SJCRH30 (cell line): ENCODE results near the gene POLR2F. TPM values are rescaled to one million over a fixed set of nuclear protein-coding genes. Genes with fewer than 3 reads are reported as not detected.
"Not testable (repeated sequence)": the region's sequence is repeated elsewhere in the genome, so short reads cannot be mapped to it uniquely, and the experiment has no call there.

Source experiments
- DNase-seq, 2 experiments: peaks; one replicate each; pipeline ENCODE4 v3.0.0-alpha.2; 2015 to 2020
- H3K27ac ChIP-seq: fragments of 250-450 bp; sonication (Bioruptor Pico); 2 replicates; pipeline ENCODE4 v1.5.1; 2020; ENCODE audit warnings: mild to moderate bottlenecking, moderate library complexity
- H3K27me3 ChIP-seq: fragments of 250-450 bp; sonication (Bioruptor Pico); 2 replicates; pipeline ENCODE4 v1.5.1; 2020; ENCODE audit warnings: mild to moderate bottlenecking, moderate library complexity
- H3K36me3 ChIP-seq: fragments of 250-450 bp; sonication (Bioruptor Pico); 2 replicates; pipeline ENCODE4 v1.5.1; 2020; ENCODE audit warnings: mild to moderate bottlenecking, moderate library complexity
- H3K4me1 ChIP-seq: fragments of 250-450 bp; sonication (Bioruptor Pico); 2 replicates; pipeline ENCODE4 v1.5.1; 2020; ENCODE audit warnings: mild to moderate bottlenecking, moderate library complexity
- H3K4me3 ChIP-seq: fragments of 250-450 bp; sonication (Bioruptor Pico); 2 replicates; pipeline ENCODE4 v1.5.1; 2020; ENCODE audit warnings: mild to moderate bottlenecking, moderate library complexity
- H3K9me3 ChIP-seq: fragments of 250-450 bp; sonication (Bioruptor Pico); replicated peaks from 2 replicates; pipeline ENCODE4 v1.5.1; 2020; ENCODE audit warnings: mild to moderate bottlenecking, moderate library complexity
- total RNA-seq: library from RNA; depleted of rRNA; stranded (reverse); fragments of >200 nt; shearing (Covaris generic); gene quantifications from 2 replicates; pipeline ENCODE4 v1.2.3, GENCODE V29; 2014

Gene POLR2F
- total RNA-seq, 1 experiment from 2014 or later, result 121 TPM

DNA sequence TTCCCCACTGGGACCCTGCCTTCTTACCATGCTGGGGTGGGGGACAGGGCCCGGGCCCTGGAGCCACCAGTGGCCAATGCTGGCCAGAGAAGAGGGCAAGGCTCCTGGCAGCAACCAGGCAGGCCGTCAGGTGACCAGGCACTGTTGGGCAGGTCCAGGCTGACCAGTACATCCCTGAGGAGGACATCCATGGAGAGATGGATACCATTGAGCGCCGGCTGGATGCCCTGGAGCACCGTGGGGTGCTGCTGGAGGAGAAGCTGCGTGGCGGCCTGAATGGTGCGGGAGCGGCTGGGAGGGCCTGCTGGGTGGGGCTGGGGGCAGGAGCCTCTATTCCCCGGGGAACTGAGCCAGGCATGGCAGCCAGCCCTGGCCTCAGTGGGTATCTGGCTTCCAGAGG lies 21.1 kb upstream of the POLR2F start:
- no peak for DNase-seq
- no peak overlapping the region for H3K4me3 ChIP-seq
- no peaks in the 10 kb centered on the region for H3K27me3 ChIP-seq
- peaks cover 9% of the 10 kb centered on the region for H3K4me1 ChIP-seq
- H3K27ac ChIP-seq, result no peak overlapping the region
- H3K9me3 ChIP-seq, result no peaks in the 10 kb centered on the region
- peaks cover under 1% of the 10 kb centered on the region for H3K36me3 ChIP-seq

DNA sequence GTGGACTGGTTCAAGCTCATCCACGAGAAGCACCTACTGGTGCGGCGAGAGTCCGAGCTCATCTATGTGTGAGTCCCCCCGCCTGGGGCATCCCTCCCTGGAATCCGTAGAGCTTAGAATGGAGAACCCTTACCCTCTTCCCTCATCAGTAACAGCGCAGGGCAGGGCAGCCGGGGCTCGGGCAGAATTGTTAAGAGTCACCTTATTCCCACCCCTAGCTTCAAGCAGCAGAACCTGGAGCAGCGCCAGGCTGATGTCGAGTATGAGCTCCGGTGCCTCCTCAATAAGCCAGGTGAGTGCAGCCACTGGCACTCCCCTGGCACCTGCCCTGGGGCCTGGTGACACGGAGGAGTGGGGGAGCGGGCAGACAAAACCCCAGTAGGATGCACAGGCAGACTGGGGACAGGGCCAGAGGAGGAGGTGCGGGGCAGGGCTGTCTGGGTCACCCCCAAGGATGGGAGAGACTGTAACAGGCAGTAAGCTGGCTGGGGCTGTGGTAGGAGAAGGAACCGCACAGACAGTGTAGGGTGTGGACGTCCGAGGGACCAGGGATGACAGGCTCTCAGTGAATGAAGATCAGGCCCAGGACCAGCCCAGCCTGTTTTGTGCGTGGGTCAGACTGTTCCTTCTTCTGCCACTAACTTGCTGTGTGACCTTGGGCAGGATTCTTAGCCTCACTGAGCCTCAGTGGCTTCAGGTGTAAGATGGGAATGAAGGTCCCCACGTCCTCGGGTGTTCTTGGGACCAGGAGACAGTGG lies 20.5 kb upstream of the POLR2F start:
- H3K27me3 ChIP-seq, result no peaks in the 10 kb centered on the region
- no peaks in the 10 kb centered on the region for H3K9me3 ChIP-seq
- H3K4me3 ChIP-seq, result no peak overlapping the region
- DNase-seq, result no peak
- H3K4me1 ChIP-seq, result peaks cover 9% of the 10 kb centered on the region
- H3K27ac ChIP-seq, result no peak overlapping the region
- peaks cover 3% of the 10 kb centered on the region for H3K36me3 ChIP-seq

GRCh38 chr22:37933711-37934376 lies 19.7 kb upstream of the POLR2F start:
- peak overlapping the region; percentile 17; the same call in 1 of the 2 replicates for H3K27ac ChIP-seq
- H3K27me3 ChIP-seq, result no peaks in the 10 kb centered on the region

GRCh38 chr22:37940698-37941376 lies 12.7 kb upstream of the POLR2F start:
- H3K36me3 ChIP-seq, result peaks cover 3% of the 10 kb centered on the region; the same call in 1 of the 2 replicates
- no peaks in the 10 kb centered on the region for H3K27me3 ChIP-seq
- H3K4me1 ChIP-seq, result peaks cover 3% of the 10 kb centered on the region; the same call in 1 of the 2 replicates
- H3K27ac ChIP-seq, result no peak overlapping the region
- DNase-seq, result no peak
- no peaks in the 10 kb centered on the region for H3K9me3 ChIP-seq
- H3K4me3 ChIP-seq, result no peak overlapping the region

More at GRCh38 chr22:37933711-37934376, 19.7 kb upstream of the POLR2F start:
- Histone ChIP-seq H3K4me3 (no peak overlapping the region), H3K36me3 (peaks cover 3% of the 10 kb centered on the region), H3K9me3 (no peaks in the 10 kb centered on the region), H3K4me1 (peaks cover 9% of the 10 kb centered on the region)
- peak; percentile 93 to 94 for DNase-seq

GRCh38 chr22:37942133-37942532 lies 11.4 kb upstream of the POLR2F start:
- no peaks in the 10 kb centered on the region for H3K27me3 ChIP-seq
- H3K27ac ChIP-seq, result no peak overlapping the region
- DNase-seq, result no peak
- H3K36me3 ChIP-seq, result peaks cover 3% of the 10 kb centered on the region; the same call in 1 of the 2 replicates
- H3K9me3 ChIP-seq, result no peaks in the 10 kb centered on the region
- H3K4me1 ChIP-seq, result peaks cover 4% of the 10 kb centered on the region; the same call in 1 of the 2 replicates
- H3K4me3 ChIP-seq, result no peak overlapping the region

DNA sequence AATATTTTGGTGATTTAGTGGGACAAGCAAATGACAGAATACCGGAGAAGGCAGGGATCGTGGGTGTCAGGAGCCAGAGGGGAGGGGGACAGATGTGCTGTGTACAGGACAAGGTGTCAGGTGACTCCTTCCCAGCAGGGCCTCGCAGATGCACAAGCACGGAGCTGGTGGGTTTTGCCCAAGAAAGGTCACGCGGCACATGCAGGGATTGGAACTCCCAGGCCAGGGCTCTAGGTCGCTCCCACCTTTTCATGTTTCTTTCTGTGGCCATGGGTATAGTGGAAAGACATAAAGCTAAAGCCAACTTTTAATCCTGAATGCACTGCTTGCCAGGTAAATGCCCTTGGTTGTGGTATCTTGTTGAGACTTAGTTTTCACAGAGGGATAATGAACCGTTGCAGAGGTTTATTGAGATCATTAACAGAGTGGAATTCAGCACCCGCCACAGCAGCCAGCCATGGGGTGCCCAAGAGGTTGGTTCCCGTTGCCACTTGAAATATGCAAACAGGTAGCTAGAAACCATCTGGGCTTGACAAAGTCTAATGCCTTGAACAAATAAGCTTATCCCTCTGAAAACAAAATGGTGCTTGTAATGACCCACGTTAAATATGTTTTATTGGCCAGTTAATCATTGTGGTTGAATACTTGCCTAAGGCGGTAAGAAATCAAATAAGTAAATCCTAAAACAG lies 10.2 kb upstream of the POLR2F start:
- no peaks in the 10 kb centered on the region for H3K9me3 ChIP-seq
- H3K36me3 ChIP-seq, result no peaks in the 10 kb centered on the region
- no peak overlapping the region for H3K4me3 ChIP-seq
- H3K4me1 ChIP-seq, result peaks cover 12% of the 10 kb centered on the region
- DNase-seq, result no peak
- H3K27me3 ChIP-seq, result no peaks in the 10 kb centered on the region
- H3K27ac ChIP-seq, result no peak overlapping the region

- Histone ChIP-seq H3K4me1 (peaks cover 16% of the 10 kb centered on the region), H3K4me3 (no peak overlapping the region), H3K27ac (no peak overlapping the region)
These were observed 9.7 kb upstream of the POLR2F start for GRCh38 chr22:37943825-37944198.

DNA sequence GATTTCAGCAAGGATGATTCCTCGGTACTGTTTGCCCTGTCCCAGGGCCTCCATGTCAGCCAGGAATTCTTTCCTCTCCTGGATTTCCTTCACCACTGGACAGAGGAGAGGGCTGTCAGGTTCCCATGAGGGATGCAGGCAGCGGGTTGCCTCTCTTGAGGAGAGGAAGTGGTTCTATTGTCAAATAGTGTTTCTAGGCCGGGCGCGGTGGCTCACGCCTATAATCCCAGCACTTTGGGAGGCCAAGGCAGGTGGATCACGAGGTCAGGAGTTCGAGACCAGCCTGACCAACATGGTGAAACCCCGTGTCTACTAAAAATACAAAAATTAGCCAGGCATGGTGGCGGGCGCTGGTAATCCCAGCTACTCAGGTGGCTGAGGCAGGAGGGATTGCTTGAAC lies 9.1 kb upstream of the POLR2F start:
- H3K27ac ChIP-seq, H3K27me3 ChIP-seq, H3K4me3 ChIP-seq, DNase-seq, H3K9me3 ChIP-seq, H3K36me3 ChIP-seq: not testable (repeated sequence)
- H3K4me1 ChIP-seq, result peaks cover 16% of the 10 kb centered on the region

More at GRCh38 chr22:37943825-37944198, 9.7 kb upstream of the POLR2F start:
- Histone ChIP-seq H3K36me3 (no peaks in the 10 kb centered on the region), H3K27me3 (no peaks in the 10 kb centered on the region), H3K9me3 (no peaks in the 10 kb centered on the region)
- DNase-seq, result no peak

DNA sequence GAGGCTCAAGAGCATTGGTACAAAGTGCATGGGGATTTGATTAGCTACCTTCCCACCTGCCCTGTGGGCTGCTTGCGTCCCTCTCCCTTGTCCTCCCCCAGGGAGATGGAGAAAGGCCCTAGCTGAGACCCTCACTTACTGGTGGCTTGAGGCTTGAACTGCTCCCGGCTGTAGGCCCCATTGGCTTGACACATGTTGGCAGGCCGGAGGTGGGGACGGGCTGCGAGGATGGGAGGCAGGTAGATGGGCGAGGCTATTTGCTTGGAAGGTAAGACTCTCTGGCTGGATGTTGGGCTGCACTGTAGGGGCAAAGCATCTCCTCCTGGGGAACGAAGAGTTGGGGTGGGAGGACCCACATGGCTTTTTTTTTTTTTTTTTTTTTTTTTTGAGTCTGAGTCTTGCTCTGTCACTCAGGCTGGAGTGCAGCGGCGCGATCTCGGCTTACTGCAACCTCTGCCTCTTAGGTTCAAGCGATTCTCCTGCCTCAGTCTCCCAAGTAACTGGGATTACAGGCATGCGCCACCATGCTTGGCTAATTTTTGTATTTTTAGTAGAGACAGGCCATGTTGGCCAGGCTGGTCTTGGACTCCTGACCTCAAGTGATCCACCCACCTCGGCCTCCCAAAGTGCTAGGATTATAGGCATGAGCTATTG lies 6.2 kb upstream of the POLR2F start:
- H3K4me3 ChIP-seq, H3K9me3 ChIP-seq, DNase-seq, H3K36me3 ChIP-seq, H3K27me3 ChIP-seq, H3K27ac ChIP-seq: not testable (repeated sequence)
- peaks cover 16% of the 10 kb centered on the region for H3K4me1 ChIP-seq

GRCh38 chr22:37951305-37951704 lies 2.2 kb upstream of the POLR2F start:
- H3K27me3 ChIP-seq, result no peaks in the 10 kb centered on the region
- H3K27ac ChIP-seq, result no peak overlapping the region
- H3K9me3 ChIP-seq, result no peaks in the 10 kb centered on the region
- DNase-seq, result peak; percentile 28 to 59
- H3K4me3 ChIP-seq, result no peak overlapping the region
- peaks cover 19% of the 10 kb centered on the region for H3K4me1 ChIP-seq
- no peaks in the 10 kb centered on the region for H3K36me3 ChIP-seq

- H3K36me3 ChIP-seq, H3K27me3 ChIP-seq, H3K27ac ChIP-seq, DNase-seq, H3K9me3 ChIP-seq: not testable (repeated sequence)
- Histone ChIP-seq H3K4me3 (peak overlapping the region; percentile 90), H3K4me1 (peaks cover 15% of the 10 kb centered on the region)
These were observed 870 bp upstream of the POLR2F start for GRCh38 chr22:37952629-37953028.

DNA sequence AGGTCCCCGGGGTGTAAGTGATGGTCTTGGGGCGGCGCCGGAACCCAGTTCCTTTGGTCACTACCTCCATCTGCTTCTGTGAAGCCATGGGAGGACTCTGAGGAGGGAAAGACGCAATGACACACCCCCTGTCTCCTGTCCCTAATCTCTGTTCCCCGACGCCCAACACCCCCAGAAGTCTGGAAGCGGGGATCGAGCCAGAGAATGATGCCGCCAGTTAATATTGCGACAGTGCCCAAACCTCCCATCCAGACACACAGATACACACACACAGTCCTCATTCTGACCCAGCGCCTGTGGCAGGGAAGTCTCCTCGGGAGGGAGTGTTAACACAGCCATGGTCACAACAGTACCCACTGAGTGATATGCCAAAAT lies 450 bp upstream of the POLR2F start:
- Histone ChIP-seq H3K36me3 (peaks cover 5% of the 10 kb centered on the region), H3K27me3 (no peaks in the 10 kb centered on the region), H3K4me1 (peaks cover 11% of the 10 kb centered on the region), H3K9me3 (no peaks in the 10 kb centered on the region), H3K27ac (no peak overlapping the region), H3K4me3 (peak overlapping the region; percentile 90)
- no peak for DNase-seq

GRCh38 chr22:37954686-37955085 lies 1.2 kb downstream of the POLR2F start:
- H3K4me1 ChIP-seq, result peaks cover 6% of the 10 kb centered on the region; the same call in 1 of the 2 replicates
- H3K27ac ChIP-seq, result no peak overlapping the region
- H3K9me3 ChIP-seq, result no peaks in the 10 kb centered on the region
- DNase-seq, result no peak
- H3K4me3 ChIP-seq, result peak overlapping the region; percentile 90
- H3K36me3 ChIP-seq, result peaks cover 16% of the 10 kb centered on the region
- H3K27me3 ChIP-seq, result no peaks in the 10 kb centered on the region

- H3K27ac ChIP-seq, H3K4me3 ChIP-seq, H3K4me1 ChIP-seq, H3K27me3 ChIP-seq, DNase-seq, H3K9me3 ChIP-seq: not testable (repeated sequence)
- peaks cover 17% of the 10 kb centered on the region for H3K36me3 ChIP-seq
These were observed 2.4 kb downstream of the POLR2F start for GRCh38 chr22:37955825-37956397.
